WTC11 (cell line): Measurements from ENCODE around the gene ZMYND11. TPM values are rescaled to one million over a fixed set of nuclear protein-coding genes. Genes with fewer than 3 reads are reported as not detected.

Experiments
- ATAC-seq: fragments of 200-7000 bp; cut with Tn5 transposase; 2 replicates; pipeline ENCODE4 v1.10.0; 2021; ENCODE audit warnings: mild to moderate bottlenecking, moderate library complexity
- CTCF ChIA-PET: fragments of 300-600 bp; sonication (Branson Sonifier 250); formaldehyde crosslinking; loops from one replicate; lab custom pipeline; 2021; ENCODE audit warnings: antibody characterized with exemption; lab: Charles Lee
- POLR2A ChIA-PET: fragments of 350-600 bp; sonication (Branson Sonifier 250); formaldehyde crosslinking; loops from one replicate; lab custom pipeline; 2021; ENCODE audit warnings: antibody characterized with exemption; lab: Charles Lee
- DNase-seq: peaks from one replicate; pipeline ENCODE4 v3.0.0; 2021; ENCODE audit warnings: low spot score
- H3K27ac Mint-ChIP-seq: 2 replicates; pipeline ENCODE4 v1.8.0; 2021; ENCODE audit warnings: mixed read lengths
- H3K27me3 Mint-ChIP-seq: 2 replicates; pipeline ENCODE4 v1.8.0; 2021; ENCODE audit warnings: low read depth, mild to moderate bottlenecking, moderate library complexity, mixed read lengths
- H3K36me3 Mint-ChIP-seq: 2 replicates; pipeline ENCODE4 v1.8.0; 2021; ENCODE audit warnings: mixed read lengths
- H3K4me1 Mint-ChIP-seq: 2 replicates; pipeline ENCODE4 v1.8.0; 2022; ENCODE audit warnings: mixed read lengths
- H3K4me3 Mint-ChIP-seq: 2 replicates; pipeline ENCODE4 v1.8.0; 2021; ENCODE audit warnings: mild to moderate bottlenecking, moderate library complexity, mixed read lengths
- H3K9me3 Mint-ChIP-seq: 2 replicates; pipeline ENCODE4 v1.8.0; 2021; ENCODE audit warnings: mixed read lengths
- ARID4B ChIP-seq: sonication (generic); formaldehyde crosslinking; IDR thresholded peaks from 2 replicates; pipeline ENCODE4 v1.8.0; 2023; ENCODE audit warnings: missing genetic modification reagents, mild to moderate bottlenecking, borderline replicate concordance
- ELF4 ChIP-seq: sonication (generic); formaldehyde crosslinking; IDR thresholded peaks from 2 replicates; pipeline ENCODE4 v1.8.1; 2022; ENCODE audit warnings: low read depth, mild to moderate bottlenecking, moderate library complexity, missing genetic modification reagents
- ESRRA ChIP-seq: sonication (generic); formaldehyde crosslinking; IDR thresholded peaks from 2 replicates; pipeline ENCODE4 v1.8.1; 2022; ENCODE audit warnings: mild to moderate bottlenecking, missing genetic modification reagents, borderline replicate concordance
- GABPB1 ChIP-seq: sonication (generic); formaldehyde crosslinking; IDR thresholded peaks from 2 replicates; pipeline ENCODE4 v1.8.1; 2023; ENCODE audit warnings: mild to moderate bottlenecking, missing genetic modification reagents
- GRHL2 ChIP-seq: fragments of 250-450 bp; sonication (Bioruptor Pico); IDR thresholded peaks from 2 replicates; pipeline ENCODE4 v1.8.0; 2022; ENCODE audit warnings: mild to moderate bottlenecking, moderate library complexity; ENCODE audit not compliant: insufficient replicate concordance, severe bottlenecking
- GTF2I ChIP-seq: fragments of 250-450 bp; sonication (Bioruptor Pico); conservative IDR thresholded peaks from 2 replicates; pipeline ENCODE4 v1.4.0; 2021; ENCODE audit warnings: mild to moderate bottlenecking
- JAZF1 ChIP-seq: fragments of 250-450 bp; sonication (Bioruptor Pico); IDR thresholded peaks from 2 replicates; pipeline ENCODE4 v1.9.0; 2021; ENCODE audit warnings: moderate library complexity, mild to moderate bottlenecking, inconsistent platforms
- MYBL2 ChIP-seq: sonication (generic); formaldehyde crosslinking; IDR thresholded peaks from 2 replicates; pipeline ENCODE4 v1.8.1; 2023; ENCODE audit warnings: mild to moderate bottlenecking, moderate library complexity, missing genetic modification reagents
- ZNF281 ChIP-seq: sonication (generic); formaldehyde crosslinking; IDR thresholded peaks from 2 replicates; pipeline ENCODE4 v1.8.0; 2023; ENCODE audit warnings: mild to moderate bottlenecking, missing genetic modification reagents
- ZNF317 ChIP-seq: sonication (generic); formaldehyde crosslinking; IDR thresholded peaks from 2 replicates; pipeline ENCODE4 v1.8.1; 2023; ENCODE audit warnings: low read depth, mild to moderate bottlenecking, moderate library complexity, missing genetic modification reagents, borderline replicate concordance
- total RNA-seq: library from RNA; stranded (reverse); gene quantifications from 3 replicates; pipeline ENCODE4 v1.2.3, GENCODE V29; 2021
- TF ChIP-seq, protein P1 (sequence below): sonication (generic); formaldehyde crosslinking; IDR thresholded peaks from 2 replicates; pipeline ENCODE4 v1.8.0; 2022; ENCODE audit warnings: missing genetic modification reagents
- TF ChIP-seq, protein P2 (sequence below): fragments of 250-450 bp; sonication (Bioruptor Pico); IDR thresholded peaks from 2 replicates; pipeline ENCODE4 v2.1.2; 2022; ENCODE audit warnings: mild to moderate bottlenecking, moderate library complexity
- TF ChIP-seq, protein P3 (sequence below): fragments of 250-450 bp; sonication (Bioruptor Pico); IDR thresholded peaks from 2 replicates; pipeline ENCODE4 v1.9.0; 2021; ENCODE audit warnings: mild to moderate bottlenecking, borderline replicate concordance
- TF ChIP-seq, protein P4 (sequence below): sonication (generic); formaldehyde crosslinking; IDR thresholded peaks from 2 replicates; pipeline ENCODE4 v1.8.0; 2022; ENCODE audit warnings: mild to moderate bottlenecking, missing genetic modification reagents

The ZMYND11 gene
- total RNA-seq, 1 experiment from 2014 or later = 22.3 TPM

DNA sequence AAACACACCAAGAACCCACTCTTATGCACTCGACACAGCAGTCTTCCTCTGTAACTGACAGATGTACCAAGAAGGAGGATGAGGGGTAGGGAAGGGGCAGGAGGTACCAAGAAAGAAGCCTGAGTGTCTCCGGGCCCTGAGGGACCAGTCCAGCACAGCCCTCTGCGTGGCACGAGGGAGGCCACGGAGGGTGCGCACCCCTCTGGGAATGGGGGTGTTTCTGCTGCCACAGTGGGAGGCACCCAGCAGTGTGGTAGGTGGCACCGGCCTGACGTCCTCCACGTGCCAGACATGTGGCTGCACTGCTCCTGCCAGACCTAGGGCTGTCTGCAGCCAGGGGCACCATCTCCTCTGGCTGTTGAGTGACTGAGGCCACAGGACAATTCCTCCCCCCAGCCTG is 154.3 kb downstream of the ZMYND11 start:
- H3K9me3 Mint-ChIP-seq = no peaks in the 10 kb centered on the region
- no peaks in the 10 kb centered on the region for H3K4me1 Mint-ChIP-seq
- no peak overlapping the region for H3K4me3 Mint-ChIP-seq
- TF ChIP-seq, protein P1, sequence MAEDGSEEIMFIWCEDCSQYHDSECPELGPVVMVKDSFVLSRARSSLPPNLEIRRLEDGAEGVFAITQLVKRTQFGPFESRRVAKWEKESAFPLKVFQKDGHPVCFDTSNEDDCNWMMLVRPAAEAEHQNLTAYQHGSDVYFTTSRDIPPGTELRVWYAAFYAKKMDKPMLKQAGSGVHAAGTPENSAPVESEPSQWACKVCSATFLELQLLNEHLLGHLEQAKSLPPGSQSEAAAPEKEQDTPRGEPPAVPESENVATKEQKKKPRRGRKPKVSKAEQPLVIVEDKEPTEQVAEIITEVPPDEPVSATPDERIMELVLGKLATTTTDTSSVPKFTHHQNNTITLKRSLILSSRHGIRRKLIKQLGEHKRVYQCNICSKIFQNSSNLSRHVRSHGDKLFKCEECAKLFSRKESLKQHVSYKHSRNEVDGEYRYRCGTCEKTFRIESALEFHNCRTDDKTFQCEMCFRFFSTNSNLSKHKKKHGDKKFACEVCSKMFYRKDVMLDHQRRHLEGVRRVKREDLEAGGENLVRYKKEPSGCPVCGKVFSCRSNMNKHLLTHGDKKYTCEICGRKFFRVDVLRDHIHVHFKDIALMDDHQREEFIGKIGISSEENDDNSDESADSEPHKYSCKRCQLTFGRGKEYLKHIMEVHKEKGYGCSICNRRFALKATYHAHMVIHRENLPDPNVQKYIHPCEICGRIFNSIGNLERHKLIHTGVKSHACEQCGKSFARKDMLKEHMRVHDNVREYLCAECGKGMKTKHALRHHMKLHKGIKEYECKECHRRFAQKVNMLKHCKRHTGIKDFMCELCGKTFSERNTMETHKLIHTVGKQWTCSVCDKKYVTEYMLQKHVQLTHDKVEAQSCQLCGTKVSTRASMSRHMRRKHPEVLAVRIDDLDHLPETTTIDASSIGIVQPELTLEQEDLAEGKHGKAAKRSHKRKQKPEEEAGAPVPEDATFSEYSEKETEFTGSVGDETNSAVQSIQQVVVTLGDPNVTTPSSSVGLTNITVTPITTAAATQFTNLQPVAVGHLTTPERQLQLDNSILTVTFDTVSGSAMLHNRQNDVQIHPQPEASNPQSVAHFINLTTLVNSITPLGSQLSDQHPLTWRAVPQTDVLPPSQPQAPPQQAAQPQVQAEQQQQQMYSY (CRISPR knock-in tag) = no peak
- TF ChIP-seq ESRRA (CRISPR knock-in tag) = no peak
- no peak for TF ChIP-seq ARID4B
- TF ChIP-seq, protein P2, sequence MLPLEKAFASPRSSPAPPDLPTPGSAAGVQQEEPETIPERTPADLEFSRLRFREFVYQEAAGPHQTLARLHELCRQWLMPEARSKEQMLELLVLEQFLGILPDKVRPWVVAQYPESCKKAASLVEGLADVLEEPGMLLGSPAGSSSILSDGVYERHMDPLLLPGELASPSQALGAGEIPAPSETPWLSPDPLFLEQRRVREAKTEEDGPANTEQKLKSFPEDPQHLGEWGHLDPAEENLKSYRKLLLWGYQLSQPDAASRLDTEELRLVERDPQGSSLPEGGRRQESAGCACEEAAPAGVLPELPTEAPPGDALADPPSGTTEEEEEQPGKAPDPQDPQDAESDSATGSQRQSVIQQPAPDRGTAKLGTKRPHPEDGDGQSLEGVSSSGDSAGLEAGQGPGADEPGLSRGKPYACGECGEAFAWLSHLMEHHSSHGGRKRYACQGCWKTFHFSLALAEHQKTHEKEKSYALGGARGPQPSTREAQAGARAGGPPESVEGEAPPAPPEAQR (CRISPR knock-in tag) = no peak
- TF ChIP-seq GRHL2 (CRISPR knock-in tag) = no peak
- TF ChIP-seq ZNF281 (CRISPR knock-in tag) = no peak
- TF ChIP-seq ZNF317 (CRISPR knock-in tag) = no peak
- no peak for TF ChIP-seq GABPB1 (CRISPR knock-in tag)
- no peak for TF ChIP-seq GTF2I (CRISPR knock-in tag)
- TF ChIP-seq, all 79 proteins: peak for 0
- DNase-seq = no peak
- ChIA-PET CTCF (no interaction called here), POLR2A (no interaction called here)
- no peak for ATAC-seq
- H3K27me3 Mint-ChIP-seq = no peaks in the 10 kb centered on the region; the same call in 1 of the 2 replicates
- H3K27ac Mint-ChIP-seq = no peak overlapping the region
- no peaks in the 10 kb centered on the region for H3K36me3 Mint-ChIP-seq

DNA sequence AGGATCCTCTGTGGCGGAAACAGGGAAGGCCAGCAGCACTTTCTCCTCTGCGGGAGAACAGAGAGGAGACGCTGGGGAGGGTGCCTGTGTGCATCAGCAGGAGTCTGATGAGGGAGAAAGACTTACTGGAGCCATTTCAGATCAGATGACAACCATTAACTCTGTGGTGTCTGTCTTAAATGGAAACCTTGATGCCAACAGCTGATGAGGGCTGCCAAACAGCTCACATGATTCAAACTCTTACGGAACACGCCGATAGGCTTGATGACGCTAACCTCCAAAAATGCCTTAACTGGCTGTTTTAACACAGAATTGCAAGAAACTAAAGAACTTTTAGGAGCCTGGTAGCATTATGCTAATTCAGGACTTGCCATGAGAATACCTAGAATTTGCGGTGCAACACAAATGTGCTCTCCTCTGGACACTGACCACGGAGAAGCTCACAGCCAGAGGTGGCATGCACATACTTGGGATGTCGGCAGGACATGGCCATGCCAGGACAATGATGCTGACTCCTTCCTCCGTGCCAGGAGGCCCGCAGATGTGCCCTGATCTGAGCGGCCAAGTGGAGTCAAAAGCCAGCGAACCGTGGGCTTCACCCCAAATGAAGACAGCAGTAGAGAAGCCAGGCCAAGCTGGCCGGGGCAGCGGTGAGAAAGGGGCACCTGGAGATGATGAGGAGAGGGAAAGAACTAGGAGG is 154.9 kb downstream of the ZMYND11 start:
- no peak overlapping the region for H3K4me3 Mint-ChIP-seq
- ATAC-seq = no peak
- H3K4me1 Mint-ChIP-seq = no peaks in the 10 kb centered on the region
- no peak for DNase-seq
- H3K27me3 Mint-ChIP-seq = no peaks in the 10 kb centered on the region; the same call in 1 of the 2 replicates
- POLR2A ChIA-PET = interaction anchor here (0.8 kb wide), 1 partner anchor 552 kb away, joined by 3 read pairs; no protein-coding TSS in a partner anchor
- CTCF ChIA-PET = no interaction called here
- no peaks in the 10 kb centered on the region for H3K36me3 Mint-ChIP-seq
- no peak overlapping the region for H3K27ac Mint-ChIP-seq
- H3K9me3 Mint-ChIP-seq = no peaks in the 10 kb centered on the region
- TF ChIP-seq ELF4 (CRISPR knock-in tag) (no peak), JAZF1 (CRISPR knock-in tag) (no peak), MYBL2 (CRISPR knock-in tag) (no peak)
- TF ChIP-seq, protein P3, sequence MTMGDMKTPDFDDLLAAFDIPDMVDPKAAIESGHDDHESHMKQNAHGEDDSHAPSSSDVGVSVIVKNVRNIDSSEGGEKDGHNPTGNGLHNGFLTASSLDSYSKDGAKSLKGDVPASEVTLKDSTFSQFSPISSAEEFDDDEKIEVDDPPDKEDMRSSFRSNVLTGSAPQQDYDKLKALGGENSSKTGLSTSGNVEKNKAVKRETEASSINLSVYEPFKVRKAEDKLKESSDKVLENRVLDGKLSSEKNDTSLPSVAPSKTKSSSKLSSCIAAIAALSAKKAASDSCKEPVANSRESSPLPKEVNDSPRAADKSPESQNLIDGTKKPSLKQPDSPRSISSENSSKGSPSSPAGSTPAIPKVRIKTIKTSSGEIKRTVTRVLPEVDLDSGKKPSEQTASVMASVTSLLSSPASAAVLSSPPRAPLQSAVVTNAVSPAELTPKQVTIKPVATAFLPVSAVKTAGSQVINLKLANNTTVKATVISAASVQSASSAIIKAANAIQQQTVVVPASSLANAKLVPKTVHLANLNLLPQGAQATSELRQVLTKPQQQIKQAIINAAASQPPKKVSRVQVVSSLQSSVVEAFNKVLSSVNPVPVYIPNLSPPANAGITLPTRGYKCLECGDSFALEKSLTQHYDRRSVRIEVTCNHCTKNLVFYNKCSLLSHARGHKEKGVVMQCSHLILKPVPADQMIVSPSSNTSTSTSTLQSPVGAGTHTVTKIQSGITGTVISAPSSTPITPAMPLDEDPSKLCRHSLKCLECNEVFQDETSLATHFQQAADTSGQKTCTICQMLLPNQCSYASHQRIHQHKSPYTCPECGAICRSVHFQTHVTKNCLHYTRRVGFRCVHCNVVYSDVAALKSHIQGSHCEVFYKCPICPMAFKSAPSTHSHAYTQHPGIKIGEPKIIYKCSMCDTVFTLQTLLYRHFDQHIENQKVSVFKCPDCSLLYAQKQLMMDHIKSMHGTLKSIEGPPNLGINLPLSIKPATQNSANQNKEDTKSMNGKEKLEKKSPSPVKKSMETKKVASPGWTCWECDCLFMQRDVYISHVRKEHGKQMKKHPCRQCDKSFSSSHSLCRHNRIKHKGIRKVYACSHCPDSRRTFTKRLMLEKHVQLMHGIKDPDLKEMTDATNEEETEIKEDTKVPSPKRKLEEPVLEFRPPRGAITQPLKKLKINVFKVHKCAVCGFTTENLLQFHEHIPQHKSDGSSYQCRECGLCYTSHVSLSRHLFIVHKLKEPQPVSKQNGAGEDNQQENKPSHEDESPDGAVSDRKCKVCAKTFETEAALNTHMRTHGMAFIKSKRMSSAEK (CRISPR knock-in tag) = no peak
- TF ChIP-seq, protein P4, sequence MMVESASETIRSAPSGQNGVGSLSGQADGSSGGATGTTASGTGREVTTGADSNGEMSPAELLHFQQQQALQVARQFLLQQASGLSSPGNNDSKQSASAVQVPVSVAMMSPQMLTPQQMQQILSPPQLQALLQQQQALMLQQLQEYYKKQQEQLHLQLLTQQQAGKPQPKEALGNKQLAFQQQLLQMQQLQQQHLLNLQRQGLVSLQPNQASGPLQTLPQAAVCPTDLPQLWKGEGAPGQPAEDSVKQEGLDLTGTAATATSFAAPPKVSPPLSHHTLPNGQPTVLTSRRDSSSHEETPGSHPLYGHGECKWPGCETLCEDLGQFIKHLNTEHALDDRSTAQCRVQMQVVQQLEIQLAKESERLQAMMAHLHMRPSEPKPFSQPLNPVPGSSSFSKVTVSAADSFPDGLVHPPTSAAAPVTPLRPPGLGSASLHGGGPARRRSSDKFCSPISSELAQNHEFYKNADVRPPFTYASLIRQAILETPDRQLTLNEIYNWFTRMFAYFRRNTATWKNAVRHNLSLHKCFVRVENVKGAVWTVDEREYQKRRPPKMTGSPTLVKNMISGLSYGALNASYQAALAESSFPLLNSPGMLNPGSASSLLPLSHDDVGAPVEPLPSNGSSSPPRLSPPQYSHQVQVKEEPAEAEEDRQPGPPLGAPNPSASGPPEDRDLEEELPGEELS (CRISPR knock-in tag) = no peak
